Measurements from ENCODE around the gene EVX1.

Gene EVX1

DNA sequence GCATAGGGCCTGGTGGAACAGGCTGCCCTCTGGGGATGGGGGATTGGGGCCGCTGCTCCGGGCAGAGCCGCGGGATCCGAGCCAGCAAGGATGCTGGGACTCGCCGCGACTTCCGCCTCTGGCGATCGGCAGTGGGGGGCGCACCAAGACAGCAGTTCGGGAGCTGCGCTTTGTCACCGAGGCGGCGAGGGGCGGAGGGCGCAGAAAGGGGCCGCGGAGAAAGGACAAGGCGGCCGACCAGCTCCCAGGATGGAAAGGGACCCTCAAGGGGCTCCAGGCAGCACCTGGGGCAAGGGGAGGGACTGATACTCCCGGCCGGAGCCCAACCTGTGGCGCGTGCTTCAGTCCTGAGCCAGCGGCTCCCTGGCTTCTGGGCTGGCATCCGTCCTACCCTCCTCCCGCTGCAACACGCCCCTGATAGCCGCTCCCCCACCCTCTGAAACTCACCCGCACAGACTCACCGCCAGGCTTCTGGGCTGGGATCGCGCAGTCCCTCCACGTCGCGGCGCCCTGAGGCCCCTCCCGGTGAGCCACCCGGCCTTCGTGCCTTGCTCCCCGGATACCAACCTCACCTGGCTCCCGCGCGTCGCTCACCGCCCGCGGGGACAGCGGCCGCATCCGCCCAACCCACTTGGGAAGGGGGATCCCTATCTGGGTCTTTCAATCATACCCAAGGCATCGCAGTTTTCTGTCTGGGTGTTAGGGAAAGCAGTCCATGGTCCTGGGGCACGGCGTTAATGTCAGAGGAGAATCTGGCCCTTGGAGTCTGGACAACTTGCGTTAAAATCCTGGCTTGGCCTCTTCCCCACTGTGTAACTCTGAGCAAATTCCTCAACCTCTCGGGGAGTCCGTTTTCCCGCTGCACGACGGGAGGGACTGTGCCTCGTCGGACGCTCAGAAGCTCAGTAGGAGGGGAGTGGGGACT is 7.0 kb upstream of the EVX1 start:
- peak; percentile 80 for DNase-seq (ENCODE audit: extremely low spot score)
- CTCF ChIA-PET: interaction anchor here (0.6 to 1.1 kb wide), 3 partner anchors 29 to 424 kb away, joined by 3 to 4 read pairs (median 3); no protein-coding TSS in a partner anchor
- TF ChIP-seq PKNOX1 (IDR thresholded peaks at IDR 0.05): no peak
- no peak for TF ChIP-seq ZNF384 (IDR thresholded peaks at IDR 0.05)
- peak; percentile 20; the same call in 1 of the 2 replicates for TF ChIP-seq CTBP1 (IDR thresholded peaks at IDR 0.05; ENCODE audit: borderline replicate concordance)
- no peak for TF ChIP-seq HDGF (IDR thresholded peaks at IDR 0.05; ENCODE audit: borderline replicate concordance)
- no peak for TF ChIP-seq SP1 (IDR thresholded peaks at IDR 0.05)
- TF ChIP-seq BHLHE40 (IDR thresholded peaks at IDR 0.05; ENCODE audit: borderline replicate concordance): no peak
- peak; percentile 67 for TF ChIP-seq L3MBTL2 (conservative IDR thresholded peaks at IDR 0.05)
- TF ChIP-seq NFRKB (IDR thresholded peaks at IDR 0.05): no peak
- no peak for TF ChIP-seq TARDBP (IDR thresholded peaks at IDR 0.05)
- POLR2A ChIA-PET: interaction anchor here (1.3 kb wide), 1 partner anchor 371 kb away, joined by 5 read pairs; no protein-coding TSS in a partner anchor

- no peak for DNase-seq (ENCODE audit: extremely low spot score)
Measured at GRCh38 chr7:27237735-27238334, 4.8 kb upstream of the EVX1 start.

DNA sequence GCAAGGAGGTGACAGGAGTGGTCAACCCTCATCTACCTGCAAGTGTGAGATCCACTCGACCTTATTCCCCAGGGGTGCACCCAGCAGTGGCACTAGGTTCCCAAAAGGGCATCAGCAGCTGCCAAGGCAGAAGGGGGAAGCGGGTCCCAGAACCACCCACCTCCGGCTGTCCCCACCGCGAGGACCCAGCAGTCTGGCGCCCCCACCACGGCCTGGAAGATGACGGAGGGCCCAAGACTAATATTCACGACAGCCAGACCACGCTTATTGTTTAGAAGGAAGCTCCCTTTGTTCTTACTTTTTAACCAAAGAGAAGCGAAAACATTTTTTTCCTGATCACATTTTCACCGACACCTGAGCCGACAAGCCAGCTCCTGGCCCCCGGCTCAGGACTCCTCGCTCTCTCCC is 3.6 kb upstream of the EVX1 start:
- ChIA-PET CTCF (no interaction called here), POLR2A (no interaction called here)
- no peak for TF ChIP-seq CTBP1 (IDR thresholded peaks at IDR 0.05; ENCODE audit: borderline replicate concordance)
- no peak for TF ChIP-seq TARDBP (IDR thresholded peaks at IDR 0.05)
- no peak for TF ChIP-seq PKNOX1 (IDR thresholded peaks at IDR 0.05)
- no peak for TF ChIP-seq LEF1 (IDR thresholded peaks at IDR 0.05; ENCODE audit: borderline replicate concordance)
- TF ChIP-seq SP1 (IDR thresholded peaks at IDR 0.05): no peak
- TF ChIP-seq FOXA1 (IDR thresholded peaks at IDR 0.05): no peak
- TF ChIP-seq BHLHE40 (IDR thresholded peaks at IDR 0.05; ENCODE audit: borderline replicate concordance): no peak
- TF ChIP-seq FOXK2 (IDR thresholded peaks at IDR 0.05): no peak
- TF ChIP-seq SUZ12 (IDR thresholded peaks at IDR 0.05): no peak
- no peak for TF ChIP-seq ZNF384 (IDR thresholded peaks at IDR 0.05)
- no peak for TF ChIP-seq FOXM1 (IDR thresholded peaks at IDR 0.05; ENCODE audit: borderline replicate concordance)
- TF ChIP-seq NFRKB (IDR thresholded peaks at IDR 0.05): no peak
- TF ChIP-seq ARNT (IDR thresholded peaks at IDR 0.05): no peak
- TF ChIP-seq HDGF (IDR thresholded peaks at IDR 0.05; ENCODE audit: borderline replicate concordance): no peak
- TF ChIP-seq ELF4 (IDR thresholded peaks at IDR 0.05): no peak
- TF ChIP-seq L3MBTL2 (conservative IDR thresholded peaks at IDR 0.05): no peak
- DNase-seq (ENCODE audit: extremely low spot score): no peak

More at GRCh38 chr7:27237735-27238334, 4.8 kb upstream of the EVX1 start:
- ChIA-PET CTCF (interaction anchor here (0.5 to 0.6 kb wide), 2 partner anchors 340 to 345 kb away, joined by 3 read pairs; no protein-coding TSS in a partner anchor), POLR2A (interaction anchor here (1.1 kb wide), 1 partner anchor 81 kb away, joined by 4 read pairs; the partner anchor contains the start of gene HOXA7)
- no peak for TF ChIP-seq BHLHE40 (IDR thresholded peaks at IDR 0.05; ENCODE audit: borderline replicate concordance)
- TF ChIP-seq ELF4 (IDR thresholded peaks at IDR 0.05): no peak

DNA sequence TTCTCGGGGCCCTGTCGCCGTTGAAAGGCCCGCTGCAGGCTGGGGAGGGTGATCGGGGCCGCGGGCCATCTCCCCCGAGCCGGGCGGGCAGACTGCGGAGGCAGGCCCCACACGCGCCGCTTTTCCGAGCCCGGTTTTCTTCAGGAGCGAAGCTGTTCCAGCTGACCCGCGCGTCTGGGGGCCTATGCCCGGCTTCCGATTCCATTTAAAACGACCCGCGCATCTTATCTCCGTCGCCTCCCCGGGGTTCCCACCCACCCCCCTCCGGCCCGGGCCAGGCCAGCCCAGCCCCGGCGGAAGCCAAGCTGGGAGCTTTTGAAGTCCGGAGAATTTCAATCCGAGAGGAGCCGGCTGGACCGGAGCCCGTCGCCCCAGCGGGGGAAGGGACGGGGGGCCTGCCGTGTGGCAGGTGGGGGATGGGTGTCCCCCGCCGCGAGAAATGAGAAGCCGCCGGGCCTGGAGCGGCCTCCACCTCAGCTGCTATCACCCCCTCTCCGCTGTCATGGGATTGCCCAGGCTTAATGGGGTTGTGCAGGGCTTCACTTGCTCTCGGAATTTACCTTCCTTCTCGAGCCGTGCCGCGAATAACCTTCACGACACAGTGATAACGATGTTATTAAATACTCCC is 3.1 kb upstream of the EVX1 start:
- ChIA-PET POLR2A (no interaction called here), CTCF (no interaction called here)
- no peak for TF ChIP-seq FOXK2 (IDR thresholded peaks at IDR 0.05)
- TF ChIP-seq HDGF (IDR thresholded peaks at IDR 0.05; ENCODE audit: borderline replicate concordance): no peak
- TF ChIP-seq TARDBP (IDR thresholded peaks at IDR 0.05): no peak
- TF ChIP-seq NFRKB (IDR thresholded peaks at IDR 0.05): no peak
- no peak for TF ChIP-seq ELF4 (IDR thresholded peaks at IDR 0.05)
- TF ChIP-seq FOXM1 (IDR thresholded peaks at IDR 0.05; ENCODE audit: borderline replicate concordance): no peak
- TF ChIP-seq CTBP1 (IDR thresholded peaks at IDR 0.05; ENCODE audit: borderline replicate concordance): no peak
- no peak for TF ChIP-seq LEF1 (IDR thresholded peaks at IDR 0.05; ENCODE audit: borderline replicate concordance)
- no peak for TF ChIP-seq SUZ12 (IDR thresholded peaks at IDR 0.05)
- no peak for TF ChIP-seq PKNOX1 (IDR thresholded peaks at IDR 0.05)
- TF ChIP-seq ARNT (IDR thresholded peaks at IDR 0.05): no peak
- no peak for TF ChIP-seq ZNF384 (IDR thresholded peaks at IDR 0.05)
- no peak for TF ChIP-seq FOXA1 (IDR thresholded peaks at IDR 0.05)
- no peak for TF ChIP-seq BHLHE40 (IDR thresholded peaks at IDR 0.05; ENCODE audit: borderline replicate concordance)
- no peak for TF ChIP-seq L3MBTL2 (conservative IDR thresholded peaks at IDR 0.05)
- TF ChIP-seq SP1 (IDR thresholded peaks at IDR 0.05): no peak
- DNase-seq (ENCODE audit: extremely low spot score): no peak

GRCh38 chr7:27240015-27240731 is 2.4 kb upstream of the EVX1 start:
- DNase-seq (ENCODE audit: extremely low spot score): no peak
- ChIA-PET POLR2A (interaction anchor here (1.5 kb wide), 1 partner anchor 40 kb away, joined by 4 read pairs; the partner anchor contains the start of gene HOXA13), CTCF (no interaction called here)
- no peak for TF ChIP-seq TARDBP (IDR thresholded peaks at IDR 0.05)
- TF ChIP-seq SP1 (IDR thresholded peaks at IDR 0.05): no peak
- TF ChIP-seq BHLHE40 (IDR thresholded peaks at IDR 0.05; ENCODE audit: borderline replicate concordance): no peak
- no peak for TF ChIP-seq SUZ12 (IDR thresholded peaks at IDR 0.05)
- TF ChIP-seq CTBP1 (IDR thresholded peaks at IDR 0.05; ENCODE audit: borderline replicate concordance): no peak
- TF ChIP-seq ELF4 (IDR thresholded peaks at IDR 0.05): no peak
- no peak for TF ChIP-seq NFRKB (IDR thresholded peaks at IDR 0.05)
- TF ChIP-seq PKNOX1 (IDR thresholded peaks at IDR 0.05): no peak
- TF ChIP-seq FOXA1 (IDR thresholded peaks at IDR 0.05): no peak
- TF ChIP-seq ZNF384 (IDR thresholded peaks at IDR 0.05): no peak
- TF ChIP-seq ARNT (IDR thresholded peaks at IDR 0.05): no peak

All from HEK293T (cell line).